GOT3 (cell line): ENCODE data around the gene UNC119B.

ENCODE experiments used
- DNase-seq: peaks from one replicate; lab custom pipeline; 2025; ENCODE audit warnings: mixed read lengths; lab: John Stamatoyannopoulos, UW

Gene UNC119B

DNA sequence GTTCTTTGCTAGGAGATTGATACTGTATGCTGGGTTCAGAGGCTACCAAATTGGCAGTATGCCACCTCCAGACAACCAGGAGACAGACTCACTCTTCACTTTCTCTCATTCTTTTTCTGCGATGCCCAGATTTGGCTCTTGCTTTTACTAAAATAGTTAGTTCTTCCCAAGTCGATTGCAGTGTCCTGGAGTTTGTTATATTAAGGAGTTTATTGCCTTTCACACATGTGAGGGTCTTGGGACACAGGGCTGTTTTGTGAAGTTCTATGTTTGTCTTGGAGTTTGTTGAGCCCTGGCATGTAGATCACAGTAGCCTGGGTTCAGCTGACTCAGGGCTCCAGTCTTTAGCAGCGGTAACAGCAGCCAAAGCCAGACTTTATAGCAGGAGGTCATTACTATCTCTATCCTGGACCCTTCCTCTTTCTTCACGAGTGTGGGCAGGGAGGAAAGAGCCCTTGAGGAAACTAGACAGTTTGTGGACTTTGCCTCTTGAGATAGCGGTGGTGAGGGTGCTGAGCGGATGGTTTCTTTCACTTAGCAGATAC, 21.7 kb upstream of the UNC119B start:
- no peak for DNase-seq

DNA sequence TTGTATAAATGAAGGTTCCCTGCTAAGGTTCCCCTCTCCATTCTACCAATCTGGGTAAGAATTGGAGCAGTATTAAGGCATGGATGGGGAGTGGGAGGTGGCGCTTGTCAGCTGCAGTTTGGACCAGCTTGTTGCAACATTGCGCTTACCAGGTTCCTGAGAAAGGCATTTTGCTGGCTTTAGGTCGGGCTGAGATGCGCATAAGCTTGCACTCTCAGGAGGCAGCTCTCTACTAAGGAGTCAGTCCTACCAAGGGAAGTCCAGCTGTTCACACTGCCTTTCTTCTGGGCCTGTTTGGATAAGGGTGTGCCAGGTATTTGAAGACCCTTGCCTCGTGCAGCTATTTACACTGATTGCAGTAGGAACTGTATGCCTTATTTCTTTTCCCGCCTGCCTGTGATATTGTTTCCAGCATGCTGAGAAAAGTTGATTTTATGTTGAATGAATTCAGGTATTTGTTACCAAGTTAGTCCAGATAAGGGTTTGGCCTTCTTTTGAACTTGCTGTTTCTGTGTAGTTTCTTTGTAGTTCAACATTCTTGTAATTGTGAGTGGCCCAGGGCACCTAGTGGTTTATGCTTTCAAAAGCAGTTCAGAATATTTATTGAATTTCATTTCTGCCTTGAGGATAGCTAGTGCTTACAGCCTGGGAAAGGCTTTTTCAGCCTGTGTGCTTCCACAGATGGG, 20.7 kb upstream of the UNC119B start:
- DNase-seq: no peak

DNA sequence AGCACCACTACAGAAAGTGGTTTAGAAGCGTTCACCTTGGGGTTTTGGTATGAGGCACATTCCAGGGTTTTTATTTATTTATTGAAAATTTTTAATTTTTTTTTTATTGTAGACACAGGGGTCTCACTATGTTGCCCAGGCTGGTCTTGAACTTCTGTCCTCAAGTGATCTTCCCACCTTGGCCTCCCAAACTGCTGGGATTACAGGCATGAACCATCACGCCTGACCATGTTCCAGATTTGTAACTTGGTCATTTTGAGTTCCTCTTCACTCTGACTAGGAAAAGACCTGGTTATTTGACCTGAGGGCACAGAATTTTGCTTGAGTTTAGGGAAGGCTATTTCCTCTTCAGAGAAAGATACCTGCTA, 20.2 kb upstream of the UNC119B start:
- DNase-seq: no peak

DNA sequence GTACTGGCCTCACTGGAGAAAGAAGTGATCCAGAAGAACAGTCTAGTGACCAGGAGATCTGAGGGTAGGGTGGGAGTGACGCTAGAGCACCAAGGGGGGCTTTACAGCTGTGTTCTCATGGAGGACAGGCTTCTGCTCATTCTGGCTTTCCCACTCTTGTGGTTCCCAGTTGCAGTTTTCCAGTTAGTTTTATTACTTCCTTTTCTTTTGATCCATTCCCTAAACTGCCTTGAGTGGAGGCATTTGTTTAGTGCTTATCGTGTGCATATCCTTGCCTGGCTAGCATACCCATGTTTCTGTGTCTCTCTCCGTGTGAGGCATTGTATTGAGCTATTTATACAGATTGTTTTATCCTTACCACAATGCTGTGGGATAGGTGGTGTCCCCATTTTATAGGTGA, 19.3 kb upstream of the UNC119B start:
- DNase-seq: no peak

DNA sequence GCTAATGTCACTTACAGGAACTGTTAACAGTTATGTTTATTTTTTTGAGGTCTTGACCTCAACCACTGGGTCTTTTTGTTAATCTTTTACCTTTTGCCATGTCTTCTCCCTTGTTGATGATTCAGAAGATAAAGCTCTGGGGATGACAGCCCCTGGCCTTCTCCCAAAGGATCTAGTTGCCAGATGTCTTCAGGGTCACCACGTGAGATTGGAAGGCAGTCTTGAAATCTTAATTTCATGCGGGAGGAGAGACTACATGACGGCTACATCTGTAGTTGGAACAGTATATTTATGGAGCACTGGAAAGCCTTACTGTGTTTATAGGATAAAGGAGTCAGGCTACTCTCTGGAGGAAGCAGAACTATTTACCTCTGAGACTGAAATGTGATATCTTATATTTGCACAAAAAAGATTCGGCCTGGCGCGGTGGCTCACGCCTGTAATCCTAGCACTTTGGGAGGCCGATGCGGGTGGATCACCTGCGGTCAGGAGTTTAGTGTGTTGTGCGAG, 17.7 kb upstream of the UNC119B start:
- DNase-seq: no peak

DNA sequence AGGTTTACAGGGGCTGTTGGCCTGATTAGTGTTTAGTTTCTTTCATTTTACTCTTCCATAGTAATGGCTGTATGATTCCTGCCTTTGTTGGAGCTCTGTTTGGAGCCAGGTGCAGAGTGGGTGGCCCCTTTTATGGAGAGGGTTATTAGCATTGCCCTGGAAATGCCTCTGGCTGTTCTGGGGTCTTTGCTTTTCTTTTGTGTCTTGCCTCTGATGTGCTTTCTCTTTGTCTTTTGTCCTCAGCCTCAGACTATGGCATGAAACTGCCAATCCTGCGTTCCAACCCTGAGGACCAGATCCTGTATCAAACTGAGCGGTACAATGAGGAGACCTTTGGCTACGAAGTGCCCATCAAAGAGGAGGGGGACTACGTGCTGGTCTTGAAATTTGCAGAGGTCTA, 16.4 kb upstream of the UNC119B start:
- DNase-seq: no peak

DNA sequence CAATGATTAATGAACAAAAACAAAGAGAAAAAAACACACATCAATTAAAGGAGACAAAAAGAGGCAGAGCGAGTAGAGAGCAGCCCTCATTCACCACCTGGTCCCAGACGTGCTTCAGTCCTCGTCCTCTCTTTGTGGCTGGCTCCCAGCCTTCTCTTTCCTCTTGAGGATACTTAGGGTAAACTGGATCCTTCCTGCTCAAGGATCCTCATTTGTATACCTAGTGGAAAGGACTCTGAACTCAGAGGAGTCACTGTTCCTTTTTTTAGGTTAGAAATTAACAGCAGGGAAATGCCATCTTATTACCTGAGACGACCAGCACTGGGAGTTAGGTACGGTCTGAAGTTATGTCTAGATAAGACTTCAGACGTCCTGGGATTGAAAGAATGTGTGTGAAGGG, 13.6 kb upstream of the UNC119B start:
- DNase-seq: no peak

DNA sequence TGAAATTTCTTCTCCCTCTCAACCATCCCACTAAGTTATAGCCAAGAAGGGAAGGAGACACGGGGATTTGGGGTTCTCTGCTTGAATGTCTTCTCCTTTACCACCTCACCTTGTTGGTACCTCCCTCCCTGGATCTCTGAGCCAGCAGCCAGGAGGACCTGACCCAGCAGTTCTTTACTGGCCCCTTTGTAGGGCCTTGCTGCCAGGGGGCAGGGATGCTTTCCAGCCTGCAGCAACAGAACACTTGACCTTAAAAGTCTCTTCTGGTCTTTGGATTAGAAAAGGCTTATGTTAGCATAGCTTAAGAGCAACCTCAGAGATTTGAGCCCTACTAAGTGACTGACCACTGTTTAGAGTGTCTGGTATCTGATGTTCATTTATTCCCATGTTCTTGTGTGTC, 12.9 kb upstream of the UNC119B start:
- DNase-seq: no peak

DNA sequence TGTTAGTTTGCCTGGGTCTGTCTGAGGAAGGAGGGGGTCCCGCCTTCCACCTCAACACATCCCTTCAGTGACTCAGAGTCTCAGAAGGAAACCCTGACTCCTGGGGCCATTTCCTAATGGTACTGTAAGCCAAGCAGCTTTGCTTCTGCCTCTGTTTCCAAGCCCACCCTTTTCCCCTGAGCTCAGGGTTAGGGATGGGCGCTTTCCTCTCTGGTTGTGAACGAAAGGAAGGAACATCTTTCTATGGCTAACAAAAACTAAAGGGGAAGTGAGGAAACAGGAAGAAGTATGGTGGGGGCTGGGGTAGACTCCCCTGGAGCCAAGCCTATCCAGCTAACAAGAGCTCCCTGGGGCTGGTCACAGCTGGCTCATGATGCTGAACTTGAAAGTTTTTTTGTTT, 11.6 kb upstream of the UNC119B start:
- DNase-seq: no peak

DNA sequence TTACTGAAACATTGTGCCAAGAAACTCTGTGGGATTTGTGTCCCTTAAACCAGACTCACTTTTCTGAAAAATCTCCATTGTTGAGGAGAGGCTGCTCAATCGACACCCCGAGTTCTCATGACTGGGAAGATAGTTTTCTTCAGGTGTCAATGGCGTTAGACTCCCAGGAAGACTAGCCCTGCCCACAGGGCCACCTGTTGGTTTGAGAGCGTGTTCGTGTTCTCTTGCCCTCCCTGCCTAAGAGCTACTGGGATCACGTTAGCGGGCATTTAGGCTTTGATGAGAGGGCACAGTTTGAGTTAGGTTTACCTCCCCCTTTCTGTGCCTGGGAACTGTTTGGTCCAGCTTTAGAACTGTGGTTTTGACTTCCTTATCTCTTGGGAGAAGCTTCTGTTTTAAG, 10.7 kb upstream of the UNC119B start:
- no peak for DNase-seq

DNA sequence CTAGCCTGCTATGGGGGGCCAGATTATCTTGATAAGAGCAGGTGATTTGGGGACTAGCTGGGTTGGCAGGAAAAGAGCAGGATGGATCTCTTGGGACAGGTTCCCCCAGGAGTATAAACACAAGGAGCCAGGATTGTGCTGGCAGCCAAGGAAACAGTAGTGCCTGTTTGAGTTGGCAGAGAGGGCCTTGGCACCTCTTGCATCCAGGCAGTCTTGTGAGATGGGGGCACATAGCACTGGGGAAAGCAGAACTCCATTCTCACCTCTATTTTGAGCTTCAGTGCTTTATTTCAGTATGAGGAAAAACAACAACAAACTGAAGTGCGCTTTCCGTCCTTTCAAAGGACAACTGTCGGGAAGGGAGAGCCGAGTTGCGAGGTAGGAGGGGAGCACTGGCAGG, 9.4 kb upstream of the UNC119B start:
- no peak for DNase-seq

DNA sequence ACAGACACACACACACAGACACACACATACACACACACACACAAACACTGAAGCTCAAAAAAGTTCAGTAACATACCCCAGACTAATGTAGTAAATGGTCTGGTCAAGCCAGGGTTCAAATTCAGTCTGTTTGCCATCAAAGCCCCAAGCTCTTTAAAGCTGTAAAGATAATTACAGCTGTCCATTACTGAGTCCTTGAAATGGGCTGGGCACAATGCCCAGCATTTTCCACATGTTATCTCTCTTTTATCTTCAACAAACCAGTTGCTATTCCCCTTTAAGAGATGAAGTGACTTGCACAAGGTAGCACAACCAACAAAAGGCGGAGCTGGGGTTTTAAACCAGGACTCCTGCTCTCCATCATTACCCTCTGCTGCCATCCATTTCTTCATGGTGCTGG, 7.6 kb upstream of the UNC119B start:
- no peak for DNase-seq

DNA sequence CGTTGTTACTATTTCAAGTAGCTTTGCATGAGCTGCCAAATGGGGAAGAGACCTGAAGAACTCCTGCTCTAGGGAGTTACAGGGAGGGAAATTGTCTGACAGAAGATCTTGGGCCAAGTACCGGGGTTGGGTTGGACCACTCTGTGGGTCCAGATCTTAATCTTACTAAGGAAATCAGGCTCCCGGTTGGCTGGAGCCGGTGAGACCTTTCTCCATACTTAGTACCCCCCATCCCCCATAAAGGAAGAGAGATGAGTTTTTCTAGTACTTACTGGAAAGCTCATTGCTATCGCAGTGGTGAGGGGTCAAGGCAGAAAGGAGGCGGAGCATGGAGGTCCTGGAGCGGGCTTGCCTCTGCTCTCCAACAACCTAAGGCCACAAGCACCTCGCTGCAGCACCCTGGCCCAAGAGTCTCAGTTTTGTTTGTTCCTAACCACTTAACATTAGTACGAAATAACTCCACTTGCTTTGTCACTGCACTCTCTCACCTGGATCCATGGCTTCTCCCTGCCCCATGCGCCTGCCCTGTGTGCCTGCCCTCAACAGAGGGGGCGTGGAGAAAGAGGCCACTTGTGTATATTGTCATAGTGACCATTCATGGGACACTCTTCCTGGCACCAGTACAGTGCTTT, 6.8 kb upstream of the UNC119B start:
- no peak for DNase-seq

DNA sequence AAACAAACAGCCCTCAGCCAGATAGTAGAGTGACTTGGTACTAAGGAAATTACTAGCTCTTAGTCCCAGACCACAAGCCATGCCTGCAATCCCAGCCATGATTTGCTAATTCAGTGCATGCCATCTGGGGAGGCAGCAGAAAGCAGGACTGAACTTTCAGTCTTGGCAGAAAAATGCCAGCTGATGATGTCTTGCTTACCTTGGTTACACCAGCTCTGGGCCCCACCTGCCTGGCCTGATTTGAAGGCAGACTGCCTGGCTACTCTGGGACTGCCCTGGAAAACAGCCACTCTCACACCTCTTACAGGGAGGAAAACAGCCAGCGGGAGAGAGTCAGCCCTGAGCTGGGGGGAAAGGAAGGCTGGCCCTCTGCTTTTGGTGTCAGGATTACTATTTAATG, 4.6 kb upstream of the UNC119B start:
- DNase-seq: no peak

DNA sequence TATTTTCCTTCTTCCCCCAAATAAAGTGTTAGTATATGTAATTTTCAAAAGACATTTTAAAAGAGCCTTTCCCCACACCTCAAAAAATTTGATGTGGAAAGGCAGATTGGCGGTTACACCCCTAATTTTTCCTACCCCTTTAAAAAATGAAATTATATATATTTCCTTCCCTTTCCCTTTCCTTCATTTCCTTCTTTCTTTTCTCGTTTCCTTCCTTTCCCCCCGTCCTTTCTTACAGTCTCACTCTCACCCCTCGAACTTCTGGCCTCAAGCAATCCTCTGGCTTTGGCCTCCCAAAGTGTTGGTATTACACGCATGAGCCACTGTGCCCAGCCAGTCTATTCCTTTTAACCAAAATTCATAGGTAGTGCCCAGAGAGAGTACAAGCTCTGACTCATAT, 4.2 kb upstream of the UNC119B start:
- DNase-seq: no peak

DNA sequence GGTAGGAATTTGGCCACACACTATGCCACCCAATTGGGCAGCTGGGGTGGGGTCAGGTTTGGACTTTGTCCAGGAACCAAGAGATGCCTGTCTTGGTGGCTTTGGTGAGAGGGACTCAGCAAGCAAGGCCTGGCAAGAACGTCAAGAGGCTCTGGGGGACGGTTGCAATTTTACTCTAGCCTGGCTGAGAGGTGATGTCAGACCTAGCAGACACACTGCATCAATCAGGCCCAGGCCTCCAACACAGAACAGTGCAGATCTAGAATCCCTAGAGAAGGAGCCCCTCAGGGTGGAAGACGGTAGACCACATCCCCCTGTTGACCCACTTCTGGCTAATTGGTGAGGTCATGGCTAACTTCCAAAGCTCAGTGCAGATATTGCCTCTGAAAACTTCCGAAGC, 1.6 kb upstream of the UNC119B start:
- no peak for DNase-seq

DNA sequence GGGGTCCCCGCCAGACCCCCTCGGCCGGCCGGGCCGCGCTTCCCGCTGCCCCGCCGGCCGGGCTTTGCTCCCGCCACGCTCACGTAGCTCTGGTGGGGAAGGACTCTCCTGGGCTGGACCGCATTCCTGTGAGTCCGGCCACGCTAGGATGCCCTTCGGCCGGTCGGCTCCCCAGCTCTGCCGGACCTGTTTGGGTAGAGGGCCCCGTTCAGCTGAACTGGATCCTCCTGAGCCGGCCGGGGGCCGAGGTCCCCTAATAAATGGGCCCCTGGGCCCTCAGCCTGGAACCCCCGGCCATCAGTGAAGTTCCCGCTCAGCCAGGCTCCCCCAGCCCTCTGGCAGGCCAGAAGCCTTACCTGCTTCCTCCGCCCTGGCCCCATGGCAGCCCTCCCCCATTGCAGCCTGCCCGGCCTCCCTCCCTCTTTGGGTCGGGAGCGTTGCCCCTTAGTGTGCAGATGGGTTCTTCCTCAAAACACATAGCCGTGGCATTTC, 593 bp downstream of the UNC119B start:
- DNase-seq: no peak

DNA sequence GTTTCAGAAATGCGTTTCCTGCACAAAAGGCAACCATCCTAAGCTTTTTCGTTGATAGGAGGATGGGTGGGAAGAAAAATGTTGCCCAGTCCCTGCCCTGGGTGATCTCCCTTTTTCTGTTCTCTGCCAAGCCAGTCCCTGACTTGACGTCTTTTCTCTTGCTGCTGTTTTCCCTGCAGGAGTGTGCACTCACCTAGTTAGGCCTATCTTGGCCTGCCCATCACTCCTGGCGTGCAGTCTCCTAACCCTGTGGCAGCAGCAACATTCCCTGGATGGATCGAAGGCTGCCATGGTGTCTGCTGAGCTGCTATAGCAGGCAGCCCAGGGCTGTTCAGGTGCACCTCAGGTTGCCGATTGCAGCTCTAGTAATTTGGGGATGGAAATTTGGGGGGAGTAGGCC, 1.2 kb downstream of the UNC119B start:
- no peak for DNase-seq

DNA sequence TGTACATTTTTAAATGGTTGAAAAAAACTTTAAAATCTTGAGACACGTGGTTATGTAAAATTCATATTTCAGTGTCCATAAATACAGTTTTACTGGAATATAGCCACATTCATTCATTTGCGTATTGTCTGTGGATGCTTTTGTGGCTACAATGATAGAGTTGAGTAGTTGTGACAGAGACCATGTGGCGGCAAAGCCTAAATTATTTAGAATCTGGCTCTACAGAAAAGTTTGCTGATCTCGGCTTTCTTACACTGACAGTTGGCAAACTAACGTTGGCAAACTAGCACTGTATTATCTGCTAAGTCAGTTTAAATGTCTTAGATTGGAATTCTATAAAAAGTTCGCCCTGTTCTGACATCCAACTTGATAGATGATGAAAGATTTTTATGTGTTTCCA, 2.4 kb downstream of the UNC119B start:
- DNase-seq: no peak

DNA sequence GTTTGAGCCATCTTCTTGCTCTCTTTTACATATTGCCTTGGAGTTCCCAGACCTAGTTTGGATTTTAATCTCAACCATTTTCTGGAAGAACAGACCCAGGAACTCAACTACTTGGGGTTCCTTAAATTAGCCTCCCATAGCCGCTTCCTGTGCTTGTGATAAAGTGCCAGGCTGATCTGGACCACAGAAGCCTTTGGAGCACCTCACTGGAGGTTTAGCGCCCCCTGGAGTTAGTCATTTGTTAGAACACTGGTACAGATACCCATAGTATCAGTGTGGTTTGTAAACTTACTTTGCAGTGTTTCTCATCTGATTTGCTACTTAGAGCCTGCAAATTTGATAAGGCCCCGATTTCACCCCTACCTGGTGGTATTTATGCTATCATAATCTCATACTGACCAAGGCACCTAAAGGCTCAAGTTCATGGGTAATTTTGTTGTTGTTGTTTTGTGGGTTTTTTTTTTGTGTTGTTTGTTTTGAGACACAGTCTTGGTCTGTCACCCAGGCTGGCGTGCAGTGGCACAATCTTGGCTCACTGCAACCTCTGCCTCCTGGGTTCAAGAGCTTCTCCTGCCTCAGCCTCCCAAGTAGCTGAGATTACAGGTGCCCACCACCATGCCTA, 3.7 kb downstream of the UNC119B start:
- DNase-seq: no peak

DNA sequence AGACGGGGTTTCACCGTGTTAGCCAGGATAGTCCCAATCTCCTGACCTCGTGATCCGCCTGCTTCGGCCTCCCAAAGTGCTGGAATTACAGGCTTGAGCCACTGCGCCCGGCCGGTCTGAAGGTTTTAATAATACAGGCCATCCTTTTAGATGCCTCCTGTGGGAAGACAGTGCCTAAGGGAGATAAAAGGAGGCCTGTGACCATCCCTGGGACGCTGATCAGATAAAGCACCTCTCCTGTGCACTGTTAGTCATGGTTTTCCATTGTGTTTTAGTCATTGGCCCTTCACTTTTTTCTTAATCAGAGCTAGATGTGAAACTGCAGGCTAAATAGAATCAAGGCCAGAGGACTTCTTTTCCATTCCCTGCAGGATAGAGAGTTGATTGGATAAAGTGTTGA, 7.8 kb downstream of the UNC119B start:
- no peak for DNase-seq

DNA sequence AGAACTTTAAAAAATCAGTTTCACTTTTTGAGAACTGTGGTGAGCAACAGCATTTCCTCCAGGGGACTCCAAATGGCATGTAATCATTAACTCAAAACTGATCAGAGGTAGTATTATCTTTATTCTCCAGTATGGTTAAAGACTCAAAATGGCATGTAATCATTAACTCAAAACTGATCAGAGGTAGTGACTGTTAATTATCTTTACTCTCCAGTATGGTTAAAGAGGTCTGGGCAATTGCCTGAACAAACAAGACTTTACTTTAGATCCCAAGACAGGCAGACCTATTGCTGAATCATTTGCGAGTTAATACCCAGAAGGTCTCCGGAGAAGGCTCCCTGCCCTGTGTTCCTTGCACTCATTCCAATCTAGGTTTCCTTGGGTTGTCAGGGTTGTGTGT, 8.8 kb downstream of the UNC119B start:
- DNase-seq: no peak
